Endodermal cell (in vitro differentiated cells): Measurements from ENCODE around the gene AQP5. TPM values are rescaled to one million over a fixed set of nuclear protein-coding genes. Genes with fewer than 3 reads are reported as not detected.
A peak's percentile ranks its signal among the peaks of the same experiment; 100 is the strongest.

Experiments
- DNase-seq: peaks from one replicate; pipeline ENCODE4 v3.0.0-alpha.2; 2017
- H3K27ac ChIP-seq: 2 replicates; pipeline ENCODE4 v1.5.1; 2013; ENCODE audit warnings: mild to moderate bottlenecking, low read depth, low read length, moderate library complexity
- H3K27me3 ChIP-seq: 2 replicates; pipeline ENCODE4 v1.6.1; 2013; ENCODE audit warnings: mild to moderate bottlenecking, low read length, moderate library complexity; ENCODE audit not compliant: insufficient read depth, control insufficient read depth, poor library complexity, severe bottlenecking
- H3K36me3 ChIP-seq: 2 replicates; pipeline ENCODE4 v1.7.0; 2013; ENCODE audit warnings: mild to moderate bottlenecking, low read length, moderate library complexity; ENCODE audit not compliant: control insufficient read depth, insufficient read depth
- H3K4me1 ChIP-seq: one replicate; pipeline ENCODE4 v1.7.0; 2013; ENCODE audit warnings: low read length; ENCODE audit not compliant: control insufficient read depth, insufficient read depth
- H3K4me3 ChIP-seq: 2 replicates; pipeline ENCODE4 v1.5.1; 2013; ENCODE audit warnings: mild to moderate bottlenecking, low read length, moderate library complexity
- H3K9ac ChIP-seq: 2 replicates; pipeline ENCODE4 v1.6.1; 2013; ENCODE audit warnings: mild to moderate bottlenecking, low read length, moderate library complexity; ENCODE audit not compliant: poor library complexity, severe bottlenecking; ENCODE audit errors: extremely low read depth
- H3K9me3 ChIP-seq: 2 replicates; pipeline ENCODE4 v1.6.1; 2013; ENCODE audit warnings: mild to moderate bottlenecking, low read length, moderate library complexity; ENCODE audit not compliant: control insufficient read depth
- H3K27ac Mint-ChIP-seq: 2 replicates; pipeline ENCODE4 v1.8.0; 2020; ENCODE audit warnings: mixed read lengths
- H3K27me3 Mint-ChIP-seq: 2 replicates; pipeline ENCODE4 v1.8.0; 2021; ENCODE audit warnings: mild to moderate bottlenecking, mixed read lengths; ENCODE audit not compliant: insufficient read depth
- H3K36me3 Mint-ChIP-seq: 2 replicates; pipeline ENCODE4 v1.8.0; 2020; ENCODE audit warnings: low read depth, mixed read lengths
- H3K4me1 Mint-ChIP-seq: 2 replicates; pipeline ENCODE4 v1.8.0; 2020; ENCODE audit warnings: mixed read lengths
- H3K4me3 Mint-ChIP-seq: 2 replicates; pipeline ENCODE4 v1.8.0; 2020; ENCODE audit warnings: mild to moderate bottlenecking, moderate library complexity, mixed read lengths
- H3K9me3 Mint-ChIP-seq: 2 replicates; pipeline ENCODE4 v1.8.0; 2020; ENCODE audit warnings: mild to moderate bottlenecking, mixed read lengths
- WGBS, 2 experiments: methylation state at CpG; one replicate each; pipeline versions ENCODE4 v1.1.5 to v1.1.7; 2013; ENCODE audit warnings: missing lambda C conversion rate in 2 of 2, mixed read lengths in 1 of 2; ENCODE audit not compliant: insufficient coverage in 1 of 2, insufficient read length in 1 of 2; 5-methylcytosine and 5-hydroxymethylcytosine counted together
- total RNA-seq, 2 donors: library from RNA; stranded (reverse); fragmentation: NEBNext Ultra II Directional in 1 of 2; extraction: Animal tissue kit (Norgen Biotek cat#: 25700) in 1 of 2; gene quantifications; 2 replicates in 1 of 2; 3 replicates in 1 of 2; pipeline ENCODE4 v1.2.1, GENCODE V29; 2021
- TF ChIP-seq, protein P1 (sequence below): fragments of 200-600 bp; sonication (generic); conservative IDR thresholded peaks from 2 replicates; pipeline ENCODE4 v1.5.0; 2021; ENCODE audit warnings: antibody characterized with exemption, mild to moderate bottlenecking

Gene AQP5
- total RNA-seq, 2 donors from 2014 or later = 0.62 to 0.77 TPM

DNA sequence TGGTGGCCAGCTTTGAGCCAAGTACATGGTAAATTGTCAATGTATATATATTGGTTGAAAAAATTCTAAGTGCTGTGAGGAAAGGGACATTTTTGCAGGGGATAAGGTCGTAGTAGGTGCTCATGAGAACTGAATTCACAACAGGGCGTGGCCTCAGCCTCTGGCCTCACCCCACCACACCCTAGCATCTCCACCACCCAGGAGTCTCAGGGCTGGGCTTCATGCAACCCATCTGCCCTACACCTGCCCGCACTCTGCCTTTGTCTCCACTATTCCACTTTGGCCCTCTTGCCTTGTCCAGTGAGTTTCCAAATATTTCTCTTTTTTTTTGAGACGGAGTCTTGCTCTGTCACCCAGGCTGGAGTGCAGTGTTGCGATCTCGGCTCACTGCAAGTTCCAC, 33.2 kb upstream of the AQP5 start:
- no peak for DNase-seq
- no peaks in the 10 kb centered on the region for H3K36me3 Mint-ChIP-seq
- Histone ChIP-seq H3K27ac (no peak overlapping the region), H3K9ac (no peak overlapping the region), H3K4me3 (no peak overlapping the region), H3K36me3 (no peaks in the 10 kb centered on the region), H3K27me3 (peaks cover 12% of the 10 kb centered on the region), H3K9me3 (no peaks in the 10 kb centered on the region), H3K4me1 (no peaks in the 10 kb centered on the region)
- H3K27me3 Mint-ChIP-seq = peaks cover 28% of the 10 kb centered on the region
- TF ChIP-seq, protein P1, sequence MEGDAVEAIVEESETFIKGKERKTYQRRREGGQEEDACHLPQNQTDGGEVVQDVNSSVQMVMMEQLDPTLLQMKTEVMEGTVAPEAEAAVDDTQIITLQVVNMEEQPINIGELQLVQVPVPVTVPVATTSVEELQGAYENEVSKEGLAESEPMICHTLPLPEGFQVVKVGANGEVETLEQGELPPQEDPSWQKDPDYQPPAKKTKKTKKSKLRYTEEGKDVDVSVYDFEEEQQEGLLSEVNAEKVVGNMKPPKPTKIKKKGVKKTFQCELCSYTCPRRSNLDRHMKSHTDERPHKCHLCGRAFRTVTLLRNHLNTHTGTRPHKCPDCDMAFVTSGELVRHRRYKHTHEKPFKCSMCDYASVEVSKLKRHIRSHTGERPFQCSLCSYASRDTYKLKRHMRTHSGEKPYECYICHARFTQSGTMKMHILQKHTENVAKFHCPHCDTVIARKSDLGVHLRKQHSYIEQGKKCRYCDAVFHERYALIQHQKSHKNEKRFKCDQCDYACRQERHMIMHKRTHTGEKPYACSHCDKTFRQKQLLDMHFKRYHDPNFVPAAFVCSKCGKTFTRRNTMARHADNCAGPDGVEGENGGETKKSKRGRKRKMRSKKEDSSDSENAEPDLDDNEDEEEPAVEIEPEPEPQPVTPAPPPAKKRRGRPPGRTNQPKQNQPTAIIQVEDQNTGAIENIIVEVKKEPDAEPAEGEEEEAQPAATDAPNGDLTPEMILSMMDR = no peak
- 94 to 100% methylated on average over 5 of the region's 6 CpGs for WGBS, 2 experiments
- no peak overlapping the region for H3K4me3 Mint-ChIP-seq
- H3K27ac Mint-ChIP-seq = no peak overlapping the region
- no peaks in the 10 kb centered on the region for H3K4me1 Mint-ChIP-seq
- no peaks in the 10 kb centered on the region for H3K9me3 Mint-ChIP-seq

DNA sequence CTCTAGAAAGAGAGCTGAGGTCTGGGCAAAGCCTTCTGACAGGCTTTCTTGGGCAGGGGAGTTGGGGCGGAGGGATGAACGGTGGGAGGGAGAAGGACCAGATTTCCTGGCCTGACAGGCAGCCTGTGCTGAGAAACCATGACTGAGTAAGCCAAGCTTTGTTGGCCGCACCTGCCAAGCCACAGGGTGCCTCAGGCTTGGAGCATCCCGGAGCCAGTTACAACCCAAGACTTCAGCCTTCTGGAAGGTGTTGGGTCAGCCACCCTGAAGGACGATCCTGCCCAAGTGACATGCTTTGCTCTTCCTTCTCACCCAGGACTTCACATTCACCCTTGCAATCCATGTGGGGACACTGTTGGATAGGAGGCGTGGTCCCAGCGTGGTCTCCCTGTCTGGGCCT, 32.1 kb upstream of the AQP5 start:
- peaks cover 28% of the 10 kb centered on the region for H3K27me3 Mint-ChIP-seq
- no peaks in the 10 kb centered on the region for H3K4me1 Mint-ChIP-seq
- Histone ChIP-seq H3K27me3 (peaks cover 12% of the 10 kb centered on the region), H3K4me3 (no peak overlapping the region), H3K9ac (no peak overlapping the region), H3K9me3 (no peaks in the 10 kb centered on the region), H3K4me1 (no peaks in the 10 kb centered on the region), H3K36me3 (no peaks in the 10 kb centered on the region), H3K27ac (no peak overlapping the region)
- H3K4me3 Mint-ChIP-seq = no peak overlapping the region
- 85 to 86% methylated on average over 7 of the region's 7 CpGs for WGBS, 2 experiments
- no peak overlapping the region for H3K27ac Mint-ChIP-seq
- H3K36me3 Mint-ChIP-seq = no peaks in the 10 kb centered on the region
- peak; percentile 43 for DNase-seq
- TF ChIP-seq, protein P1 = no peak
- H3K9me3 Mint-ChIP-seq = no peaks in the 10 kb centered on the region

DNA sequence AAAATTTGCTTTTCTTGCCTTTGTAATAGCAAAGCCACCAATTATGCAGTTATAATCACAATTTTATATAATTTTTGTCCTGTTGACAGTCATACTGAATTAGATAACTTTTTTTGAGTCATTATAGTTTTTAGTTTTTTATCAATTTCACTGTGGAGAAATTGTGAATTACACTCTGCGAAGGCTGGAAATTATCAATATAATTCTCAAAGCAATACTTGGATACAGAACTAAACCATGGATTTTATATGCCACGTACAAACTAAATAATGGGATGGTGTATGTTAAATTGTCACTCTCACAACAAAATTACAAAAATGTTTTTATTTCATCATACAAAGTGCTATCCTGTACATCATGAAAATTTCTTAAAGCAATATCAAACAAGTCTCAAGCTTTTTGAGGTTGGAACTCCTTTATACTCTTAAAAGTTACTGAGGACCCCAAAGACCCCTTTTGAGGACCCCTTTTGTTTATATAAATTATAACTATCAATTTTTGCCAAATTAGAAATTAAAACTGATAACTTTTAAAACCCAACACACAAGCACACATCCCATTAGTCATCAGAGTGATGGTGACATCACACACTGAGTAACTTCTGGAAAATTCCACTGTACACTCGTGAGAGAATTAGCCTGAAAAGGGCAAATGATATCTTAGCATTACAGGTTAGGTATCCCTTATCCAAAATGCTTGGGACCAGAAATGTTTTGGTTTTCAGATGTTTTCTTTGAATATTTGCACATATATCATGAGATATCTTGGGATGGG, 31.0 kb upstream of the AQP5 start:
- Histone ChIP-seq H3K27me3 (peaks cover 12% of the 10 kb centered on the region), H3K9ac (no peak overlapping the region), H3K9me3 (no peaks in the 10 kb centered on the region), H3K27ac (no peak overlapping the region), H3K4me1 (no peaks in the 10 kb centered on the region), H3K36me3 (no peaks in the 10 kb centered on the region), H3K4me3 (no peak overlapping the region)
- Mint-ChIP-seq H3K9me3 (no peaks in the 10 kb centered on the region), H3K36me3 (no peaks in the 10 kb centered on the region), H3K27ac (no peak overlapping the region), H3K4me1 (no peaks in the 10 kb centered on the region), H3K4me3 (no peak overlapping the region), H3K27me3 (peaks cover 27% of the 10 kb centered on the region)
- TF ChIP-seq, protein P1 = no peak
- WGBS, 2 experiments = 78 to 94% methylated on average over 1 to 2 of the region's 3 CpGs
- no peak for DNase-seq
